Neutrophil (primary cell): ENCODE results near the gene CST7.
"Not testable (repeated sequence)": the region's sequence is repeated elsewhere in the genome, so short reads cannot be mapped to it uniquely, and the experiment has no call there.

Source experiments
- H3K27ac ChIP-seq: fragments of 200-600 bp; sonication (generic); 2 replicates; pipeline ENCODE4 v1.5.1; 2016; ENCODE audit warnings: mild to moderate bottlenecking, moderate library complexity
- H3K27me3 ChIP-seq: fragments of 200-600 bp; sonication (generic); 2 replicates; pipeline ENCODE4 v1.6.0; 2016; ENCODE audit warnings: mild to moderate bottlenecking
- H3K36me3 ChIP-seq: fragments of 200-600 bp; sonication (generic); 2 replicates; pipeline ENCODE4 v1.5.1; 2017
- H3K4me1 ChIP-seq, 2 experiments: fragments of 200-600 bp in 1 of 2; sonication (generic) in 1 of 2; 1 replicate in 1 of 2; 2 replicates in 1 of 2; pipeline versions ENCODE4 v1.5.1 to v1.6.1; 2013 to 2016; ENCODE audit warnings: low read depth in 1 of 2, low read length in 1 of 2, mild to moderate bottlenecking in 1 of 2, moderate library complexity in 1 of 2; ENCODE audit not compliant: control insufficient read depth in 1 of 2, insufficient read depth in 1 of 2
- H3K4me3 ChIP-seq, 2 experiments: fragments of 200-600 bp in 1 of 2; sonication (generic) in 1 of 2; 1 replicate in 1 of 2; 2 replicates in 1 of 2; pipeline ENCODE4 v1.5.1; 2013 to 2016; ENCODE audit warnings: low read depth in 1 of 2, low read length in 1 of 2, mild to moderate bottlenecking in 1 of 2, moderate library complexity in 1 of 2
- H3K9me3 ChIP-seq: fragments of 200-600 bp; sonication (generic); 2 replicates; pipeline ENCODE4 v1.5.1; 2016
- CTCF ChIP-seq: fragments of 200-600 bp; sonication (generic); IDR thresholded peaks from 2 replicates; pipeline ENCODE4 v1.5.1; 2016; ENCODE audit warnings: antibody characterized with exemption

Gene CST7

GRCh38 chr20:24918579-24919566 is 30.2 kb upstream of the CST7 start:
- Histone ChIP-seq H3K9me3 (no peaks in the 10 kb centered on the region), H3K4me3 (peak overlapping the region in 1 of 2 experiments; percentile 20), H3K27ac (no peak overlapping the region), H3K4me1 (peaks cover 6 to 8% of the 10 kb centered on the region in 2 experiments), H3K27me3 (peaks cover 16% of the 10 kb centered on the region), H3K36me3 (no peaks in the 10 kb centered on the region)
- TF ChIP-seq CTCF = no peak

GRCh38 chr20:24919665-24920064 is 29.4 kb upstream of the CST7 start:
- H3K9me3 ChIP-seq, H3K4me1 ChIP-seq, H3K27ac ChIP-seq, H3K4me3 ChIP-seq, H3K36me3 ChIP-seq: not testable (repeated sequence)
- H3K27me3 ChIP-seq = peaks cover 16% of the 10 kb centered on the region

- not testable (repeated sequence) for H3K9me3 ChIP-seq, H3K4me3 ChIP-seq, H3K4me1 ChIP-seq, H3K27ac ChIP-seq, H3K36me3 ChIP-seq
- peaks cover 16% of the 10 kb centered on the region for H3K27me3 ChIP-seq
These were observed 28.4 kb upstream of the CST7 start for GRCh38 chr20:24920706-24921105.

- Histone ChIP-seq H3K27ac (peak overlapping the region; percentile 87), H3K4me1 (peaks cover 31% of the 10 kb centered on the region in 2 experiments)
- H3K4me3 ChIP-seq, H3K9me3 ChIP-seq, H3K27me3 ChIP-seq, H3K36me3 ChIP-seq: not testable (repeated sequence)
These were observed 19.8 kb upstream of the CST7 start for GRCh38 chr20:24929259-24929658.

GRCh38 chr20:24929867-24930723 is 19.0 kb upstream of the CST7 start:
- peak overlapping the region; percentile 87 for H3K27ac ChIP-seq
- H3K36me3 ChIP-seq, H3K27me3 ChIP-seq, H3K9me3 ChIP-seq: not testable (repeated sequence)
- H3K4me3 ChIP-seq = peak overlapping the region; percentile 50 to 60
- H3K4me1 ChIP-seq = peaks cover 31% of the 10 kb centered on the region in 2 experiments

- peak overlapping the region; percentile 50 to 60 for H3K4me3 ChIP-seq
- peak overlapping the region; percentile 87 for H3K27ac ChIP-seq
- H3K4me1 ChIP-seq = peaks cover 31% of the 10 kb centered on the region in 2 experiments
- H3K9me3 ChIP-seq, H3K36me3 ChIP-seq, H3K27me3 ChIP-seq: not testable (repeated sequence)
- peak; percentile 57 for TF ChIP-seq CTCF
These were observed 18.1 kb upstream of the CST7 start for GRCh38 chr20:24930724-24931688.

GRCh38 chr20:24931893-24932292 is 17.2 kb upstream of the CST7 start:
- Histone ChIP-seq H3K4me3 (peak overlapping the region; percentile 50 to 60), H3K27ac (peak overlapping the region; percentile 87), H3K4me1 (peaks cover 31% of the 10 kb centered on the region in 2 experiments)
- not testable (repeated sequence) for H3K36me3 ChIP-seq, H3K27me3 ChIP-seq, H3K9me3 ChIP-seq
